SU-DHL-6 (cell line): ENCODE measurements around the gene GHDC.

ENCODE experiments used
- EZH2phosphoT487 ChIP-seq: fragments of 200-600 bp; sonication (generic), shearing (Covaris generic); conservative IDR thresholded peaks from 2 replicates; pipeline ENCODE4 v1.6.1; 2018; ENCODE audit warnings: mild to moderate bottlenecking, antibody characterized with exemption, low read length, moderate library complexity, mixed read lengths
- TF ChIP-seq, protein P1 (sequence below): fragments of 200-600 bp; sonication (generic); IDR thresholded peaks from one replicate; pipeline ENCODE4 v1.5.1; 2017; ENCODE audit warnings: antibody characterized with exemption, mild to moderate bottlenecking, low read length, moderate library complexity; ENCODE audit not compliant: insufficient read depth, poor library complexity, severe bottlenecking

DNA sequence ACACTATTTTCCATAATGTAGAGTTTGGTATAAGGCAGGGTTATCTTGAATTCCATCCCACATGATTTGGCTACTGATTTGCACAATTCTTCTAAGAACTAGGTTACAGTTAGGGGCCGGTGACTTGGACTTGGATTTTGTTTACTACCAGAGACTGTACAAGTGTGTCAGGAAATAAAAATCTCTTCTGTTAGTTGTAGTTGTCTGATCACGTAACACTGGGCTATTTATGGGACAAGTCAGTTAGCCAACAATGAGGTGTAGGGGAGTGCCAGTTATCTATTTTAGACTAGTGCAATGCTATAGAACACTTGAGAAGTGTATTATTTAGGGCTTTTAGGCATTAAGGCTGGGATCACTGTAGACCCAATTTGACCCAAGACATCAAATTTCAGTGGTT lies 39.7 kb upstream of the GHDC start:
- TF ChIP-seq, protein P1, sequence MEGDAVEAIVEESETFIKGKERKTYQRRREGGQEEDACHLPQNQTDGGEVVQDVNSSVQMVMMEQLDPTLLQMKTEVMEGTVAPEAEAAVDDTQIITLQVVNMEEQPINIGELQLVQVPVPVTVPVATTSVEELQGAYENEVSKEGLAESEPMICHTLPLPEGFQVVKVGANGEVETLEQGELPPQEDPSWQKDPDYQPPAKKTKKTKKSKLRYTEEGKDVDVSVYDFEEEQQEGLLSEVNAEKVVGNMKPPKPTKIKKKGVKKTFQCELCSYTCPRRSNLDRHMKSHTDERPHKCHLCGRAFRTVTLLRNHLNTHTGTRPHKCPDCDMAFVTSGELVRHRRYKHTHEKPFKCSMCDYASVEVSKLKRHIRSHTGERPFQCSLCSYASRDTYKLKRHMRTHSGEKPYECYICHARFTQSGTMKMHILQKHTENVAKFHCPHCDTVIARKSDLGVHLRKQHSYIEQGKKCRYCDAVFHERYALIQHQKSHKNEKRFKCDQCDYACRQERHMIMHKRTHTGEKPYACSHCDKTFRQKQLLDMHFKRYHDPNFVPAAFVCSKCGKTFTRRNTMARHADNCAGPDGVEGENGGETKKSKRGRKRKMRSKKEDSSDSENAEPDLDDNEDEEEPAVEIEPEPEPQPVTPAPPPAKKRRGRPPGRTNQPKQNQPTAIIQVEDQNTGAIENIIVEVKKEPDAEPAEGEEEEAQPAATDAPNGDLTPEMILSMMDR = no peak
- TF ChIP-seq EZH2phosphoT487 = no peak
